Epithelial cell of esophagus (primary cell): ENCODE measurements around the gene HSDL2.

Experiments used
- DNase-seq: peaks from one replicate; pipeline ENCODE4 v3.0.0; 2010; ENCODE audit warnings: low read depth
- H3K4me3 ChIP-seq: 2 replicates; pipeline ENCODE4 v1.5.1; 2011; ENCODE audit warnings: mild to moderate bottlenecking, low read length, control low read depth
- CTCF ChIP-seq: IDR thresholded peaks from 2 replicates; pipeline ENCODE4 v1.5.1; 2011; ENCODE audit warnings: low read depth, mild to moderate bottlenecking, low read length, control low read depth, inconsistent platforms; ENCODE audit not compliant: insufficient read depth; ENCODE audit errors: missing control alignments

Gene HSDL2

DNA sequence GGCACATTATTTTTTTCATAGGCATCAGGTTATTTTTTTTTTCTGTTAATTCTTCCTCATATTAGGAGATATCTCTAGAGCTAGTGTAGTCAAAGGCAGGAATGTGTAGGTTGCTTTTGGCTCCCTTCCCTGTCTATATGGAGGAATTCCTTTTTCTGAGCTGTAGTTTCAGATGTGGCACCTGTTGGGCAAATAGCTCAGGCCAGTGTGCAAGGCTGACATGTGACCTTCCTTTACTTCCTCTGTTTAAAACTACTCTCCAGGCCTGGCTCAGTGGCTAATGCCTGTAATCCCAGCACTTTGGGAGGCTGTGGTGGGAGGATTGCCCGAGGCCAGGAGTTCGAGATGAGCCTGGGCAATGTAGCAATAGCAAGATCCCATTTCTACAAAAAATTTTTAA lies 66.2 kb downstream of the HSDL2 start:
- H3K4me3 ChIP-seq, result no peak overlapping the region
- no peak for TF ChIP-seq CTCF
- no peak for DNase-seq

- DNase-seq, result no peak
- no peak overlapping the region for H3K4me3 ChIP-seq
- TF ChIP-seq CTCF, result no peak
Observed at GRCh38 chr9:112446526-112446925, 66.6 kb downstream of the HSDL2 start.

- no peak overlapping the region for H3K4me3 ChIP-seq
- peak; percentile 70 for DNase-seq
- TF ChIP-seq CTCF, result no peak
Observed at GRCh38 chr9:112447283-112447761, 67.4 kb downstream of the HSDL2 start.

- TF ChIP-seq CTCF, result no peak
- DNase-seq, result no peak
- H3K4me3 ChIP-seq, result no peak overlapping the region
Observed at GRCh38 chr9:112462855-112463254, 82.9 kb downstream of the HSDL2 start.

DNA sequence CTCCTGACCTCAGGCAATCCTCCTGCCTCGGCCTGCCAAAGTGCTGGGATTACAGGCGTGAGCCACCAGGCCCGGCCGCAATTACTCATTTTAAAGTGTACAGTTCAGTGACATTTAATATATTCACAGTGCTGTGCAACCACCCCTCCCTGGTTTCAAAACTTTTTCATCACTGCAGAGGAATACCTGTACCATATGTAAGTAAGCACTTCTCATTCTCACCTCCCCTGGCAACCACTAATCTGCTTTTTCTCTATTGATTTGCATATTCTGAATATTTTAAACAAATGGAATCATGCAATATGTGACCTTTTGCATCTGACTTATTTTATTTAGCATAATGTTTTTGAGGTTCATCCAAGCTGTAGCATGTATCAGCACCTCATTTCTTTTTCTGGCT lies 85.4 kb downstream of the HSDL2 start:
- no peak for TF ChIP-seq CTCF
- no peak for DNase-seq
- no peak overlapping the region for H3K4me3 ChIP-seq

DNA sequence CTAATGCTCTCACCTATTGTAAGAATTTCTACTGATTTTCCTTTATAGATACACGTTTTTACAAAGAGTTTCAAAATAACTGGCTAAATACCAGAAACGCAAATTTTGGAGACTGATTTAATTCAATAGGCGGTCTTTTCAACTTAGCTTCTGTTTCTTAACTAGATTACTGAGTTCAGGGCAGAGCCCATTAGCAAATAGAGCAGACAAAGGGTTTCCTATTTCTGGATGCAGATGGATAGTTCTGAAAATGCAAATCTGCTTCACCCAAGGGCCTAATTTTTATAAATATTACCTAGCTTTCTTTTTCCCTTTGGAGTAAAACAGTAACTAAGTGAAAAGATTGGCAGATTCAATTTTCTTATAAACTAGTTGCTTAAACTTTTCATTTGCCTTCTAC lies 93.1 kb downstream of the HSDL2 start:
- no peak overlapping the region for H3K4me3 ChIP-seq
- no peak for DNase-seq
- TF ChIP-seq CTCF, result no peak

DNA sequence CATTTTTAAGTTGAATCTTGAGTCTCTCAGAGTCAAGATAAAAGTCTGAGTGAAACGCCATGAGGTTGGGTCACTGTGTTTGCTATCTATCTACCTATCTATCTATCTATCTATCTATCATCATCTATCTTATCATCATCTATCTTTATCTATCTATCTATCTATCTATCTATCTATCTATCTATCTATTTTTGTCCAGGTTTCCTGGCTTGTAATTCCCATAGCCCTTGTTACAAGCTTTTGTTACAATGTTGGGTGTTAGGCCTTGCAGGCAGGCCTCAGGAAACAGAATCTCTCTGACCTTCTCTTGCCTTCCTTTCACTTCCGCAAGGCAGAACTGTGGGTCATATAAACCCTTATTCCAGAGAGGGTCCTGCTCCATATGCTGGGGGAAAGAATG lies 94.1 kb downstream of the HSDL2 start:
- H3K4me3 ChIP-seq, result no peak overlapping the region
- no peak for TF ChIP-seq CTCF
- no peak for DNase-seq
